Caki2 (cell line): ENCODE results near the gene CYTH2. TPM values are rescaled to one million over a fixed set of nuclear protein-coding genes. Genes with fewer than 3 reads are reported as not detected.
A peak's percentile ranks its signal among the peaks of the same experiment; 100 is the strongest.
"Not testable (repeated sequence)": the region's sequence is repeated elsewhere in the genome, so short reads cannot be mapped to it uniquely, and the experiment has no call there.

Source experiments
- DNase-seq: peaks from one replicate; pipeline ENCODE4 v3.0.0-alpha.2; 2015; ENCODE audit warnings: low read depth
- in situ Hi-C: cut with HindIII; loops from 2 replicates; pipeline ENCODE4 v1.10.0; 2016; ENCODE audit warnings: low sequenced_read_pairs, low pct_unique_long_range_greater_than_20kb, mixed read lengths
- total RNA-seq: library from RNA; depleted of rRNA; stranded (reverse); fragments of >200 nt; shearing (Covaris generic); gene quantifications from 2 replicates; pipeline ENCODE4 v1.2.3, GENCODE V29; 2014; ENCODE audit warnings: low replicate concordance

Gene CYTH2
- total RNA-seq, 1 experiment from 2014 or later: 164 TPM

DNA sequence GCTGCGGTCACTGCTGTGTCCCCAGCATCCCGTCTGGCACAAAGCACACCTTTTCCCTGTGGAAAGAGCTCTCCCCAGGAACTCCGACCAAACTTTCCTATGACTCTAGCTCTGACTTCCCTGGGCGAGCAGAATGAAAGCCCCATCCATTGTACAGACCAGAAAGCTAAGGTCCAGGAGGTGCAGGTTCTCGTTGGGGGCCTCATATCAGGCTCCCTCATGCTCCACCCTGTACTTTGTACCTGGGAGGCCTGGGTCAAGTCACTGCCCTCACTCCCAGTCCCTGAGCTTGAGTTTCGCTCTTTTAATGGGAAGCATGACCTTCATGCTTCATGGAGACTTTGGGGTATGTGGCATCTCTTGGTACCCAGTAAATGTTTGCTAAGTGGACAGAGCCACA is 18.4 kb downstream of the CYTH2 start:
- in situ Hi-C loops: no loop called here

DNA sequence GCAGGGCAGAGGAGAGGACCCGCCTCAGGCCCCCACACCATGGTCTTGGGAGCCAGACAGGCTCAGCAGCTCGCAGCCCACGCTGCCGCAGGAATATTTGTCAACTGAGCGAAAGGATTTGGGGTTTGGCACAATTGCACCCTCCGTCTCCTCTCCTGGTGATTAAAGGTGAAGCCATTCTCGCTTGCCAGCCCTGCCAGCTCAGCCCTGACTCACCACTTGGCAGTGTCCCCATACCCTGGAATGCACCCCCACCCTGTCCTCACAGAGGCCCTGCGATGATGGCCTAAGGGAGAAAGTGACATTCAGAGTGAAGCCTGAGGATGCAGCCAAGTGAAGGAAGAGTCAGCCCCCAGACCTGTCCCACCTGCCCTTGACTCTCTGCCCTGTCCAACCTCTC is 18.8 kb downstream of the CYTH2 start:
- in situ Hi-C loops: no loop called here
- peak; percentile 85 for DNase-seq

More for the DNA sequence above, 18.4 kb downstream of the CYTH2 start:
- no peak for DNase-seq

DNA sequence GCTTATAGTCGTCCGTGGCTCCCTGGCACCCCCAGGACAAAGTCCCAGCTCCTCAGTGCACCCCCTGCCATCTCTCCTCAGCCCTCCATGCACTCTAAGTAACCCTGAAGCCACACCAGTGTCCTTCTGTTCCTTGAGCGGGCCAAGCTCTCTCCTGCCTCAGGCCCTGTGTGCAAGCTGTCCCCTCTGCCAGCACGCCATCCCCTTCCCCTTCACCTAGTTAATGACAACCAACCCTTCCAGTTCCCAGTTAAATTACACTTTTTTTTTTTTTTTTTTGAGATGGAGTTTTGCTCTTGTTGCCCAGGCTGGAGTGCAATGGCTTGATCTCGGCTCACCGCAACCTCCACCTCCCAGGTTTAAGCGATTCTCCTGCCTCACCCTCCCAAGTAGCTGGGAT is 19.3 kb downstream of the CYTH2 start:
- in situ Hi-C loops, DNase-seq: not testable (repeated sequence)

DNA sequence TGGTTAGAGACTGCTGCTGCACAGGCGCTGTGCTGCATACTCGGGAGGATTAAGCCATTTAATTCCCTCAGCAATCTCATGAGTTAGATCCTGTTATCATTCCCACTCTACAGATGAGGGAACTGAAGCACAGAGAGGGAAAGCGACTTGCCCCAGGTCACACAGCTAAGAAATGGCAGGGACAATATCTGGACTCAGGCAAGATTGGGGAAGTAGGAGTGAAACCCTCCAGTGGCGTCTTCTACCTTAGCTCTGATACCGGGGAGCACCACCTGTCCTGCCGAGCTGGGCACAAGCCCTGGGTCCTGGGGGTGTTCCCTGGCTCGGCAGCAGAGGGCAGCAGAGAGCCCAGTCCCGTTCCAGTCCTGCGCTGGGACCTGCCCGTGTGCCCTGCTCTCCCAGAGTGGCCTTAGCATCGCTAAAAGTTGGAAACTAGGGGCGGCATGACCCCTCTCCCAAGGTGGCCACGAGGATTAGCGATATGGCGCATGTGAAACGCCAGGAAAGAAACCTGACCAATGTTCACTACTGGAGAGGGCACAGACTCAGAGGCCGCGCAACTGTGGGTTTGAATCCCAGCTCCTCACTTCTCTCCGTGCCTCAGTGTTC is 20.5 kb downstream of the CYTH2 start:
- in situ Hi-C loops: no loop called here
- peak; percentile 55 for DNase-seq

DNA sequence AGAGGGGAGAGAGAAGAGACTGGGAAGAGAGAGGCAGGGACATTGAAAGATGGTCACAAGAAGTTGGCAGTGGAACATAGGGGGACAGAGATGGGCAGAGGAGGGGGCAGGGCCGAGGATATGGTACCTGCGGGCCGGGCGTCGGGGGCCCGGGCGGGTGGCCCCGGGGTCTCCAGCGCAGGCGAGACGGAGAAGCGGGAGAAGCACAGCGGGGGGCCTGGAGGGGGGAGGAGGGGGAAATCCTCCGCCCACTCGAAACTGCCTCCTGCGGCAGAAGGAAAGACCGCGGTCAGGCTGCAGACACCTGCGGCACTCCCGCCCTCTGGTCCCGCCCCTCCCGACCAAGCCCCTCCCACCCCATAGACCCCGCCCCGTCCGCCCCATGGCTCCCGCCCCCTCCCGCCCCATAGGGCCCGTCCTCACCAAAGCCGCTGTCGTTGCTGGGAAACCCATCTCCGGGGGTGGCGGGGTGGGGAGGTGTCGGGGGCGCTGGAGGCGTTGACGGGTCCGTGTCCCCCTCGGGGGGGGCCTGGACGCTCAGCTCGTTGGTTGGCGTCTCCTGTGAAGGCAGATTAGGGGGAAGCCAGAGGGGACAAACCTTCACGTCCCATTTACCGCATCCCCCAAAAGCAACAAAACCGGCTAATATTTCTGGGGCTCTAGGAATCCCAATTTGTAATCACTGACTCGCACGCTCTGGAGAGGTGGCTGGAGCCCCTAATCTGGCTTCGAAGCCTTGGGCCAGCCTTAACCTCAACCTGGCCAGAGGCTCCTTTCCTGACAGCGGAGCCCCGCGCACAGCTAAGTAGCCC is 22.0 kb downstream of the CYTH2 start:
- in situ Hi-C loops: no loop called here
- DNase-seq: no peak

DNA sequence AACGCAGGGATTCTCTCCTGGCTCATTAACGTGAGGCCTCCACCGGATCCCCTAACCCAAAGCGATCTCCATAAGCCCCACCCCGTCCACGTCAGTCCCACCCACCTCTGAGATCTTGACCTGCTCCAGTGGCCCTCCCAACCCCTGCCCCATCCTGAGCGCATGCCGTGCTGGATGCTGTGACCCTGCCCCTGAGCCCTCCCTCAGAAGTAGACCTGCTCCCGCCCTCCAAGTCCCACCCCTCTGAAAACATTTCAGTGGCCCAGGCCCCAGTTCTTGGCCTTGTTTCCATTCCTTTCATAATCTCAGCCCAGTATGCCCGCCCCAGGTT is 22.6 kb downstream of the CYTH2 start:
- no peak for DNase-seq
- in situ Hi-C loops: no loop called here

DNA sequence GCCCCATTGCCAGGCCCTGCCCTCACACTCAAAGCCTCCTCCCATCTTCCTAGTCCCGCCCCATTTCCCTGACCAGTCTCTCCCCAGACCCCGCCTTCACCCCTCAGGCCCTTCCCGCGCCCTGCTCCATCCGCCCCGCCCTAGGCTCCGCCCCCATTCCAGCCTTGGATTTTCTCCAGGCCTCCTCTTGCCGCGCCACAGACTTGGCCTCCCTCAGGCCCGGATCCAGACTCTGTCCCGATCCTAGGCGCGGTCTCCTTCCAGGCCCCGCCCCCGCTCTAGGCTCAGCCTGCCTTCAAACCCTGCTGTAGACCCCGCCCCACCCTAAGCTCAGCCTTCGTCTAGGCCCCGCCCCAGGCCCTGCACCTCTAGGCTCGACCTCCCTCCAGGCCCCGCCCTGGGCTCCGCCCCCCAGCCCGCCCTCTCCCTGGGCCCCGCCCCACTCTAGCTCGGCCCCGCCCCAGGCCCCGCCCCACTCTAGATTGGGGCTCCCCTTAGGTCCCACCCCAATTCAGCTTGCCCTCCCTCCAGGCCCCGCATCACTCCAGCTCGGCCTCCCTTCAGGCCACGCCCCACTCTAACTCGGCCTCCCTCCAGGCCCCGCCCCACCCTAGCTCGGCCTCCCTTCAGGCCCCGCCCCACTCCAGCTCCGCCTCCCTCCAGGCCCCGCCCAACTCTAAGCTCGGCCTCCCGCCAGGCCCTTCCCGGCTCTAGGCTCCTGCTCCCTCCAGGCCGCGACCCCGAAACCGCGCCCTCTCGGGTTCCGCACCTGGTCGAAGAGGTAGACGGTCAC is 24.0 kb downstream of the CYTH2 start:
- DNase-seq: peak; percentile 99
- in situ Hi-C loops: no loop called here

DNA sequence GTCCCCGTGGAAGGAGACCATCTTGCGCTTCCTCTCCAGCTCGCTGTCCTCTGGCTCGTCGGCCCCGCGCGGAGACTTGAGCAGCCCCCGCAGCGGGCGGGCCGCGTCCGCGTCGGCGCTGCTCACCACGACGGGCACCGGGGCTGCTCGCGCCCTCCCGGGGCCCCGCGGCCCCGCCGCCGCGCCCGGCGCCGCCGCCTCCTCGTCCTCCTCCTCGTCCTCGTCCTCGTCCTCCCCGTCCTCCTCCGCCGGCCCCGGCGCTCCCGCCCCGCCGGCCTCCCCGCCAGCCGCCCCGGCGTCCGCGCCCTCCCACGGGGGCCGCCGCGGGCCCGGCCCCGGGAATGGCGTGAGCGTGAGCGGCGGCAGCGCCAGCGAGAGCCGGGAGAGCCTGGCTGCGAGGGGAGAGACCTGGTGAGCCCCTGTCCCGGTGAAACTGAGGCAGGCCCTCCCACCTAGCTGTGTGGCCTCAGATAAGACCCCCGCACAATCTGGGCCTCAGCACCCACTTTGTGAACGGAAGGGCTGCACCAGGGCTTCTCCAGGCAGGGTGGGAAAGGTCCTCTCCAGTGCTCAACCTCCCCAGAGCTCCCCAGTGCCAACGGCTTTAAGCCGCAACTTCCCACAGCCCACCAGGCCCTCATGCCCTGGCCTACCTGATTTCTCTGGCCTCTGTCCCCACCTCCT is 24.7 kb downstream of the CYTH2 start:
- in situ Hi-C loops: no loop called here
- DNase-seq: no peak

DNA sequence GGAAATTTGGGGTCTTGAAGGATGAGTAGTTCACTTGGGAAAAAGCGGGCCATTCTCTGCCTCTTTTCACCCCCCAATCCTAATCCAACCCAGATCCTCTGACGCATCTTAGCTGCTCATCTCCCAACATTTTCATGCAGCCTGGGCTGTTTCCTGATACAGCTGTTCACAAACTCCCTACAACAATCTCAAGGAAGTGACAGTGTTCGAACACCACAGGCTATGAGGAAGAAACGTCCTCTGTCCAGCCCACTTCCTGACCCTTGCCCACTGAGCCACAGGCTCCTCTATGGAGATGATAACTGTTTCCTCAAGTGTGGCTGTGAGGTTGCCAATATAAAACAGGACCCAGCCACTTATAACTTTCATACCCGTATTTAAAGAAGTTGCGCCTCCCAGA is 26.2 kb downstream of the CYTH2 start:
- no peak for DNase-seq
- in situ Hi-C loops: no loop called here

DNA sequence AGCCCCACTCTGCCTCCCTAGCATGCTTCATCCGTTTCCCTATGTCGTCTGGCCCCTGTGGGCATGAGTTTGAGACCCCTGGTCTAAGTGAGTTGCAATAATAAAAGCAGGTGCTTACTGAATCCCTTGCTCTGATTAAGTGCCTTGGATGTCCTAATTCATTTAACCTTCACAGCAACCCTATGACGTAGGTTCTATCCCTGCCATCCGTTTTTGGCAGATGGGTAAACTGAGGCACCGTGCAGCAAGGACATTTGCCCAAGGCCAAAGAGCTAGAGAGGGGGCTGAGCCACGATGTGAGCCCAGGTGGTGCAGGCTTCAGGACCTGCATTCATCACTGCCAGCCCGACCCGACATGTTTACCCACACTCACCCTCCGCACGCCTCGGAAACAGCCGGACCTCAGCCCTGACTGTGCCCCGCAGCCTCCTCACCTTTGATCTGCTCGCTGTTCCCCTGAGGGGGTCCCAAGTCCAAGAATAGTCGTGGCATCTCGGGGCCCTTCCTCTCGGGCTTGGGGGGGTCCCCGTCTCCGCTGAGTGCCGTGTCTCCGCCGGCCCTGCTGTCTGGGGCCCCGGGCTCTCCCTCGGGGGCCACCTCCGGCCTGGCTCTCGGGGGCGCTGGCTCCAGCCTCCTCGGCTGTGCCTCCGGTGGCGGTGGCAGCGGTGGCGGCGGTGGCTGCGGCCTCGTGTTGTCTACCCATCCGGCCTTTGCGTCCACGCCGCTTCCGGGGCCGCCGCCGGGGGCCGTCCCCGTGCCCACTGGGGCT is 28.0 kb downstream of the CYTH2 start:
- in situ Hi-C loops: no loop called here
- DNase-seq: no peak

DNA sequence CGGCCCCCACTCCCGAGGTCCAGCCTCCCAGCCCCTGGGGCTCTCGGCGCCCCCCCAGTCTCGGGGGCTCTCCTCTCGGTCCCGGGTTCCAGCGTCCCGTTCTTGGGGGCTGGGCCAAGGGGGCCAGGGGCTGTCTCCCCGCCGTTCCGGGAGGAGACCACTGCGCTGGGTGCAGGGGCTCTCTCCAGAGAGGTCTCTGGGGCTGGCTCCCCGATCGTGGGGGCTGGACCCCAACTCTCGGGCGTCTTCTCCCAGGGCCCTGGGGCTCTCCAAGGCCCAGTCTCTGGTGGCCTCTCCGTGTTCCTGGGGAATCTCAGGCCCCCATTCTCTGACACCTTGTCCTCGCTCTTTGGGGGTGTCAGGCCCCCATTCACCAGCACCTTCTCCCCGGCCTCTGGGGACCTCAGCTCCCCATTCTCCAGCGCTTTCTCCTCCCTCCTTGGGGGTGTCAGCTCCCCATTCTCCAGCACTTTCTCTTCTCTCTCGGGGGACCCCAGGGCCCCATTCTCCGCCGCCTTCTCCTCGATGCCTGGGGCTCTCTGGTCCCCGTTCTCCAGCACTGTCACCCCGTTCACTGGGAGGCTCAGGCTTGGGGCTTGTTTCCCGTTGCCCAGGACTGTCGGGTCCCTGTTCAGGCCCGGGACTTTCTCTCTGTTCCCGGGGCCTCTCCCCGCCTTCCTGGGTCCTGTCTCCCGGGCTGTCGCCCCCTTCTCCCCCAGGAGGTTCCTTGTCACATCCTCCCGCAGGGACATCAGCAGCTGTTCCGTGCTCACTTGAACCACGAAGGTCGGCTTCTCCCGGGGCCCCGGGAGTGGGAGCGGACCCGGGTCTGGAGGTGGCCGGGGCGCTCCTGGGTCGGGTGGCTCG is 28.8 kb downstream of the CYTH2 start:
- in situ Hi-C loops: no loop called here
- DNase-seq: no peak

DNA sequence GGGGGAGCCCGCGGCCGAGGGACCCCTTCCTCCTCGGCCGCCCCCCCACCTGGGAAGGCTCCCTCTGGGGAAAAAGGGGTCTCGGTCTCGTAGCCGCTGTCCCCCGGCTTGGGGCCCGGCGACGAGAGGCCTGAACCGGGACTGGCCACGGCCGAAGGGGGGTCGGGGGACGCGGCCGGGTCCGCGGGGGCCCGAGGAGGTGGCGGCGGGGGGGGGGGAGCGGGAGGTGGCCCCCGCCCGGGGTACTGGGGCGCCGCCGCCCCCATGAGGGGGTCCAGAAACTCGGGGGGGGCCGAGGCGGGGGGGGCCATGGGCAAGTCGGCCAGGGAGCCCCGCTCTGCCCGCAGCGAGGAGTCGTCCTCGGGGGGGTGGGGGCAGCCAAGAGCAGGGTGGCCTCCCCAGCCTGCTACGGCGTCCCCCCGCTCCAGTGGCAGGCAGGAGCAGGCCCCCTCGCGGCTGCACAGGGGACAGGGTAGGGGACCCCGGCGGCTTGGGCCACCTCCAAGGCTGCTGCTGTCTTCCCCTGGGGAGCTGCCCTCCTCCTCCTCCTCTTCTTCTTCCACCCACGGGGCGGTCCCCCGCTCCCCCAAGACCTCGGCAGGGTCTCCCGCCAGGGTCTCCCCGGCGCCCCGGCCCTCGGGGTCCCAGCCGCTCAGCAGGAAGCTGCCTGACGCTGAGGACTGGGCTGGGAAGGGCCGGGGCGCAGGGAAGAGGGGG is 29.6 kb downstream of the CYTH2 start:
- in situ Hi-C loops: no loop called here
- no peak for DNase-seq

DNA sequence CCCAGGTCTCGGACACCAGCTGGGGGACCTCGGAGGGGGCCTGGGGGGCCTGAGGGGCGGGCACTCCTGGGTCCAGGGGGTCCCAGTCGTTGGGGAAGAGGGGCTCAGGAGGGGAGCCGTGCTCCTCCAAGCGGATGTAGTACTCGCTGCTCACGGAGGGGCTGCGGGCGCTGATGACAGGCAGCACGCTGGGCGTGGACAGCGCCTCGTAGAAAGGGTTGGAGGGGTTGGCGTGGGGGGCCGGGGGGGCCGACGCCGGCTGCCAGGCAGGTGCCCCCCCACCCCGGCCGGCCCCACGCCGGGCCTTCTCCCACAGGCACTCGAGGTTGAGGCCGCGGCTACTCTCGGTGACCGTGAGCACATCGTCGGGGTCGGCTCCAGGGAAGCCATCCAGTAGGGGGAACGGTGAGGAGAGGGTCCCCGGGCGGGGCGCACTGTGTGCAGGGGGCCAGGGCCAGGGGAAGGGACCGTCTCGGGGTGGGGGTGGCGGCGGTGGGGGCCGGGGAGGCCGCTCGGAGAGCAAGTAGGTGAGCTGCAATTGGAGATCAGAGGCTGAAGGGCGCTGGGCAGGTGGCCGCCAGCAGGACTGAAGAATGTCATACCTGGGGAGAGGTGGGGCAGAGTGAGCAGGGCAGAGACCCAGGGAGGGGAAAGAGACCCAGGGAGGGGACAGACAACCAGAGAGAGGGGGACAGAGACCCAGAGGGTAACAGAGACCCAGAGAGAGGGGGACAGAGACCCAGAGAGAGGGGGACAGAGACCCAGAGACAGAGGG is 30.3 kb downstream of the CYTH2 start:
- DNase-seq: no peak
- in situ Hi-C loops: no loop called here

DNA sequence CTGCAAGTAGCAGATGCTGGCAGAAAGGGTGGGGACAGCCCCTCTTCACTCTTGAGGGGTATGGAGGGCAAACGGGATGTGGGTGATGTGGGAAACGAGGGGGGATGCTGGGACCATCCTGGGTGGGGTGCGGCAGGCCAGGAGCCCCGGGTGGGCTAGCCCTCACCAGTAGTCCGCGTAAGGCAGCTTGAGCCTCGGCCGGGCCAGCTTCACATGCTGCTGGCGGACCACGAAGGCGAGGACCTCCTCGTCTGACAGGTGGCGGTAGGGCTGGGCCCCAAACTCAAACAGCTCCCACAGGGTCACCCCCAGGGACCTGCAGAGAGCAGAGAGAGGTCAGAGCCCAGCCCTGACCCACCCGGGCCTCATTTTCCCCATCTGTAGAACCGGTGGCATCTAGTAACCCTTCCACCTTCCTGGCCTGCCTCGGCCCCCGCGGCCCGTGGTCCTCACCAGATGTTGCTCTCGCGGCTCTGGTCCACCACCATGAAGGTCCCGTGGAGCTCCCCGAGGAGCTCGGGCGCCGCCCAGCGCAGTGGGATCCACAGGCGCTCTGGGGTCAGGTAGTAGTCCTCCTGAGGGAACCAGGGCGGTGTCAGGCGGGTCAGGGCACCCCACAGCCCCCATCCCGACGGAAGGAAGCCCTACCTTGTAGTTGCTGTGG is 31.8 kb downstream of the CYTH2 start:
- DNase-seq: no peak
- in situ Hi-C loops: no loop called here

DNA sequence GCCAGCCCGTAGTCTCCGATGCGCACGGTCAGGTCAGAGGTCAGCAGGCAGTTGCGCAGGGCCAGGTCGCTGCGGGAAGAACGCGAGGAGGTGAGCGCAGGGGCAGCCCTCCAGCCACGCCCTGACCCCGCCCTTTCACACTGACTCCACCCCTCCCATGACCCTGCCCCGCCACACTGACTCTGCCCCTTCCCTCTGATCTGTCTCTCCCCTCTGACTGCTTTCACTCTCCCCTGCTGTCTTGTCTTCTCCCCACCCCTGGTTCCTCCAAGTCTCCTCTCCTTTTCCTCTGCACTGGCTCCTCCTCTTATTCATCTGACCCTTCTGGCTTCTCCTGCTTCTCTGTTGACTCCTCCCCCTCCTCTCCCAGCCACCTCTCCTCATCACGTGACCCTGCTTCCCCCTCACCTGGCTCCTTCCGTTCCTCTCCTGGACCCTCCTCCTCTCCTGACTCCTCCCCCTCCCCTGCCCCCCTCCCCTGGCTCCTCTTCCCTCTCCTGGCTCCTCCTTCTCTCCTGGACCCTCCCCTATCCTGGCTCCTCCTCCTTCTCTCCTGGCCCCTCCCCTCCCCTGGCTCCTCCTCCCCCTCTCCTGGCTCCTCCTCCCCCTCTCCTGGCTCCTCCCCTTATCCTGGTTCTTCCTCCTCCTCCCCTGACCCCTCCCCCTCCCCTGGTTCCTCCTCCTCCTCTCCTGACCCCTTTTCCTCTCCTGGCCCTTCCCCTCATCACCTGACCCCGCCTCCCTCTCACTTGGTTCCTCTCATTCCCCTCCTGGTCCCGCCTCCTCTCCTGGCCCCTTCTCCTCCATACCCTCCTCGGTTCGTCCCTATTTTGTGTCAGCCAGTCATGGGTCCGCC is 32.6 kb downstream of the CYTH2 start:
- in situ Hi-C loops: no loop called here
- DNase-seq: peak; percentile 99
